OCI-LY3 (cell line): Measurements from ENCODE around the gene LILRA5.
"Not testable (repeated sequence)": the region's sequence is repeated elsewhere in the genome, so short reads cannot be mapped to it uniquely, and the experiment has no call there.

Experiments
- CTCF ChIP-seq: fragments of 200-600, 300-600 bp; sonication (generic); IDR thresholded peaks from 2 replicates; pipeline ENCODE4 v1.5.1; 2014; ENCODE audit warnings: antibody characterized with exemption, low read length, low read depth
- EZH2phosphoT487 ChIP-seq: fragments of 200-600 bp; shearing (Covaris generic); IDR thresholded peaks from 2 replicates; pipeline ENCODE4 v1.6.1; 2018; ENCODE audit warnings: antibody characterized with exemption, mixed run types, low read depth

GRCh38 chr19:54285427-54286056, 27.4 kb downstream of the LILRA5 start:
- not testable (repeated sequence) for TF ChIP-seq CTCF, EZH2phosphoT487
